ENCODE data around the gene NR3C2. TPM values are rescaled to one million over a fixed set of nuclear protein-coding genes. Genes with fewer than 3 reads are reported as not detected.

Gene NR3C2
- total RNA-seq, 1 donor from 2014 or later, result 2.5 TPM

GRCh38 chr4:148093065-148093464 is 349.1 kb downstream of the NR3C2 start:
- Histone ChIP-seq H3K27ac (ENCODE audit: low read depth, low read length) (no peak overlapping the region), H3K4me1 (ENCODE audit: insufficient read depth, low read length) (no peaks in the 10 kb centered on the region), H3K9me3 (ENCODE audit: insufficient read depth, low read depth, low read length) (no peaks in the 10 kb centered on the region), H3K79me2 (ENCODE audit: insufficient read depth, low read length) (no peaks in the 10 kb centered on the region), H2AFZ (ENCODE audit: low read depth, low read length) (no peak overlapping the region), H3K9ac (ENCODE audit: low read length) (no peak overlapping the region), H4K20me1 (ENCODE audit: insufficient read depth, low read length) (no peaks in the 10 kb centered on the region), H3K27me3 (ENCODE audit: insufficient read depth, low read length) (no peaks in the 10 kb centered on the region), H3K36me3 (ENCODE audit: insufficient read depth, low read length) (no peaks in the 10 kb centered on the region), H3K4me2 (ENCODE audit: low read length) (no peak overlapping the region), H3K4me3 (ENCODE audit: insufficient read depth, low read depth, low read length) (no peak overlapping the region)
- no peak for DNase-seq (ENCODE audit: low read depth)
- Mint-ChIP-seq H3K27ac (ENCODE audit: unreplicated experiment) (no peak overlapping the region), H3K9me3 (ENCODE audit: unreplicated experiment) (no peaks in the 10 kb centered on the region), H3K4me3 (ENCODE audit: unreplicated experiment) (no peak overlapping the region), H3K4me1 (ENCODE audit: low read depth, unreplicated experiment) (peaks cover 12% of the 10 kb centered on the region), H3K36me3 (ENCODE audit: low read depth, unreplicated experiment) (no peaks in the 10 kb centered on the region), H3K27me3 (ENCODE audit: low read depth, unreplicated experiment) (no peaks in the 10 kb centered on the region)
- no peak for TF ChIP-seq EZH2 (IDR thresholded peaks at IDR 0.05; ENCODE audit: insufficient read depth, low read length)
- TF ChIP-seq, protein P1, sequence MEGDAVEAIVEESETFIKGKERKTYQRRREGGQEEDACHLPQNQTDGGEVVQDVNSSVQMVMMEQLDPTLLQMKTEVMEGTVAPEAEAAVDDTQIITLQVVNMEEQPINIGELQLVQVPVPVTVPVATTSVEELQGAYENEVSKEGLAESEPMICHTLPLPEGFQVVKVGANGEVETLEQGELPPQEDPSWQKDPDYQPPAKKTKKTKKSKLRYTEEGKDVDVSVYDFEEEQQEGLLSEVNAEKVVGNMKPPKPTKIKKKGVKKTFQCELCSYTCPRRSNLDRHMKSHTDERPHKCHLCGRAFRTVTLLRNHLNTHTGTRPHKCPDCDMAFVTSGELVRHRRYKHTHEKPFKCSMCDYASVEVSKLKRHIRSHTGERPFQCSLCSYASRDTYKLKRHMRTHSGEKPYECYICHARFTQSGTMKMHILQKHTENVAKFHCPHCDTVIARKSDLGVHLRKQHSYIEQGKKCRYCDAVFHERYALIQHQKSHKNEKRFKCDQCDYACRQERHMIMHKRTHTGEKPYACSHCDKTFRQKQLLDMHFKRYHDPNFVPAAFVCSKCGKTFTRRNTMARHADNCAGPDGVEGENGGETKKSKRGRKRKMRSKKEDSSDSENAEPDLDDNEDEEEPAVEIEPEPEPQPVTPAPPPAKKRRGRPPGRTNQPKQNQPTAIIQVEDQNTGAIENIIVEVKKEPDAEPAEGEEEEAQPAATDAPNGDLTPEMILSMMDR (IDR thresholded peaks at IDR 0.05; ENCODE audit: insufficient read depth, low read depth, low read length), result no peak
- FAIRE-seq, result no peak

DNA sequence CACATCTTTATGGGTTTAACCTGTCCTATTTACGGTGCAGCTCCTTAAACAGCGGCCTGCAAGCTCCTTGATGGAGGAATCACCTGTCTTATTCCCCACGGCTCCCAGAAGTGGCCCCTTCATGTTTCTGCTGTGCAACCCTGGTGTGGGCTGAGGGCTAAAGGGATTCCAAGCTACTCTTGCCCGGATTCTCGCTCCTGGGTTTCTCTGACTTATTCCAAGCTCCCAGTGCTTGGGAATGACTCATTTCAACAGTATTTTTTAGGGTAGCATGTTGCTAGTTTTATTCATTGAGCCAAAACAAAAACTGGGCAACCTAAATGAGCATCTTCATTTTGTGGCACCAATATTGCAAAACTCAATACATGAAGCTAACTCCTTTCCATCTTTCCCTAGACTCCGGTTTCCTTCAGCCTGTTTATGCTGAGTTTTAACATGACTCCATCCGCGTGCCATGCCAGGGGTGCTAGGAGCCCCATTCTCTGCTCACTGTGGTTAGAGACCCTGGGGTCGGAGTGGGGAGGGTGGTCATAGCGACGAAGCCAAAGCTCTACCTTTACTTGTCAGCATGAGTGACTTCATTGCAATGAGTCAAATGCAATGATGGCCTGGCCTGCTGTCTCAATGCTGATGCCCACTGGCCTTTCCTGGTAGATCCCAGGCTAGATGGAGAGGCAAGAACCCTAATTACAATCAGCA is 349.7 kb downstream of the NR3C2 start:
- H3K36me3 ChIP-seq (ENCODE audit: insufficient read depth, low read length), result no peaks in the 10 kb centered on the region
- Mint-ChIP-seq H3K27me3 (ENCODE audit: low read depth, unreplicated experiment) (no peaks in the 10 kb centered on the region), H3K27ac (ENCODE audit: unreplicated experiment) (no peak overlapping the region), H3K36me3 (ENCODE audit: low read depth, unreplicated experiment) (no peaks in the 10 kb centered on the region), H3K9me3 (ENCODE audit: unreplicated experiment) (no peaks in the 10 kb centered on the region), H3K4me3 (ENCODE audit: unreplicated experiment) (no peak overlapping the region), H3K4me1 (ENCODE audit: low read depth, unreplicated experiment) (peaks cover 12% of the 10 kb centered on the region)
- H2AFZ ChIP-seq (ENCODE audit: low read depth, low read length), result no peak overlapping the region
- H3K9me3 ChIP-seq (ENCODE audit: insufficient read depth, low read depth, low read length), result no peaks in the 10 kb centered on the region
- no peak overlapping the region for H3K4me3 ChIP-seq (ENCODE audit: insufficient read depth, low read depth, low read length)
- FAIRE-seq (no peak), DNase-seq (ENCODE audit: low read depth) (no peak)
- no peak overlapping the region for H3K27ac ChIP-seq (ENCODE audit: low read depth, low read length)
- H3K27me3 ChIP-seq (ENCODE audit: insufficient read depth, low read length), result no peaks in the 10 kb centered on the region
- no peaks in the 10 kb centered on the region for H3K79me2 ChIP-seq (ENCODE audit: insufficient read depth, low read length)
- H4K20me1 ChIP-seq (ENCODE audit: insufficient read depth, low read length), result no peaks in the 10 kb centered on the region
- H3K9ac ChIP-seq (ENCODE audit: low read length), result no peak overlapping the region
- no peak for TF ChIP-seq EZH2 (IDR thresholded peaks at IDR 0.05; ENCODE audit: insufficient read depth, low read length)
- TF ChIP-seq, protein P1 (IDR thresholded peaks at IDR 0.05; ENCODE audit: insufficient read depth, low read depth, low read length), result no peak
- H3K4me1 ChIP-seq (ENCODE audit: insufficient read depth, low read length), result no peaks in the 10 kb centered on the region
- H3K4me2 ChIP-seq (ENCODE audit: low read length), result no peak overlapping the region

GRCh38 chr4:148091896-148092295 is 350.3 kb downstream of the NR3C2 start:
- Histone ChIP-seq H3K27ac (ENCODE audit: low read depth, low read length) (no peak overlapping the region), H3K4me1 (ENCODE audit: insufficient read depth, low read length) (no peaks in the 10 kb centered on the region), H4K20me1 (ENCODE audit: insufficient read depth, low read length) (no peaks in the 10 kb centered on the region), H3K27me3 (ENCODE audit: insufficient read depth, low read length) (no peaks in the 10 kb centered on the region), H3K9ac (ENCODE audit: low read length) (no peak overlapping the region), H3K36me3 (ENCODE audit: insufficient read depth, low read length) (no peaks in the 10 kb centered on the region), H3K9me3 (ENCODE audit: insufficient read depth, low read depth, low read length) (no peaks in the 10 kb centered on the region), H2AFZ (ENCODE audit: low read depth, low read length) (no peak overlapping the region), H3K4me2 (ENCODE audit: low read length) (no peak overlapping the region), H3K4me3 (ENCODE audit: insufficient read depth, low read depth, low read length) (no peak overlapping the region), H3K79me2 (ENCODE audit: insufficient read depth, low read length) (no peaks in the 10 kb centered on the region)
- H3K9me3 Mint-ChIP-seq (ENCODE audit: unreplicated experiment), result no peaks in the 10 kb centered on the region
- DNase-seq (ENCODE audit: low read depth) (no peak), FAIRE-seq (no peak)
- no peak overlapping the region for H3K27ac Mint-ChIP-seq (ENCODE audit: unreplicated experiment)
- H3K27me3 Mint-ChIP-seq (ENCODE audit: low read depth, unreplicated experiment), result no peaks in the 10 kb centered on the region
- H3K4me3 Mint-ChIP-seq (ENCODE audit: unreplicated experiment), result no peak overlapping the region
- TF ChIP-seq, protein P1 (IDR thresholded peaks at IDR 0.05; ENCODE audit: insufficient read depth, low read depth, low read length), result no peak
- TF ChIP-seq EZH2 (IDR thresholded peaks at IDR 0.05; ENCODE audit: insufficient read depth, low read length), result no peak
- H3K36me3 Mint-ChIP-seq (ENCODE audit: low read depth, unreplicated experiment), result no peaks in the 10 kb centered on the region
- peaks cover 12% of the 10 kb centered on the region for H3K4me1 Mint-ChIP-seq (ENCODE audit: low read depth, unreplicated experiment)
